CD4-positive, alpha-beta memory T cell (primary cell): ENCODE measurements around the gene RAD21L1. TPM values are rescaled to one million over a fixed set of nuclear protein-coding genes. Genes with fewer than 3 reads are reported as not detected.

Source experiments
- CTCF ChIA-PET: fragments of 350-600 bp; sonication (Branson Sonifier 250); formaldehyde crosslinking; loops from one replicate; lab custom pipeline; 2021; ENCODE audit warnings: inconsistent platforms; ENCODE audit not compliant: partially characterized antibody; lab: Charles Lee
- POLR2A ChIA-PET: fragments of 350-600 bp; sonication (Branson Sonifier 250); formaldehyde crosslinking; loops from one replicate; lab custom pipeline; 2021; ENCODE audit not compliant: partially characterized antibody; lab: Charles Lee
- DNase-seq, 5 donors: peaks; one replicate each; pipeline versions ENCODE4 v3.0.0 to v3.0.0-alpha.2; 2020 to 2022; ENCODE audit warnings: mixed read lengths in 1 of 5
- H3K27ac ChIP-seq: one replicate; pipeline ENCODE4 v1.7.0; 2013; ENCODE audit warnings: low read depth, low read length
- H3K27me3 ChIP-seq: 2 replicates; pipeline ENCODE4 v1.7.0; 2013; ENCODE audit warnings: mild to moderate bottlenecking, low read length, moderate library complexity; ENCODE audit not compliant: insufficient read depth
- H3K36me3 ChIP-seq: 2 replicates; pipeline ENCODE4 v1.7.0; 2013; ENCODE audit warnings: mild to moderate bottlenecking, low read length, moderate library complexity; ENCODE audit not compliant: insufficient read depth
- H3K4me1 ChIP-seq: 2 replicates; pipeline ENCODE4 v1.7.0; 2013; ENCODE audit warnings: mild to moderate bottlenecking, low read length, moderate library complexity; ENCODE audit not compliant: insufficient read depth
- H3K4me3 ChIP-seq, 2 donors: one replicate each; pipeline ENCODE4 v1.7.0; 2013; ENCODE audit warnings: low read length in 2 of 2, mild to moderate bottlenecking in 1 of 2
- H3K9me3 ChIP-seq, 2 donors: one replicate each; pipeline ENCODE4 v1.7.0; 2013; ENCODE audit warnings: low read length in 2 of 2, control low read depth in 1 of 2; ENCODE audit not compliant: control insufficient read depth in 1 of 2
- H3K27ac Mint-ChIP-seq, 7 donors: one replicate each; pipeline ENCODE4 v1.8.0; 2020 to 2021; ENCODE audit warnings: mixed read lengths in 7 of 7, mild to moderate bottlenecking in 6 of 7, inconsistent platforms in 3 of 7, moderate library complexity in 3 of 7
- H3K27me3 Mint-ChIP-seq, 2 donors: one replicate each; pipeline ENCODE4 v1.8.0; 2020 to 2021; ENCODE audit warnings: mixed read lengths in 2 of 2
- H3K36me3 Mint-ChIP-seq, 2 donors: one replicate each; pipeline ENCODE4 v1.8.0; 2020 to 2021; ENCODE audit warnings: mixed read lengths in 2 of 2, inconsistent platforms in 1 of 2, mild to moderate bottlenecking in 1 of 2
- H3K4me1 Mint-ChIP-seq, 4 donors: one replicate each; pipeline ENCODE4 v1.8.0; 2020 to 2021; ENCODE audit warnings: mixed read lengths in 4 of 4, mild to moderate bottlenecking in 1 of 4
- H3K4me3 Mint-ChIP-seq, 8 donors: one replicate each; pipeline ENCODE4 v1.8.0; 2020 to 2021; ENCODE audit warnings: mixed read lengths in 8 of 8, mild to moderate bottlenecking in 7 of 8, moderate library complexity in 6 of 8, inconsistent platforms in 3 of 8
- H3K9me3 Mint-ChIP-seq, 8 donors: one replicate each; pipeline ENCODE4 v1.8.0; 2020 to 2021; ENCODE audit warnings: mixed read lengths in 8 of 8, mild to moderate bottlenecking in 5 of 8, inconsistent platforms in 3 of 8, moderate library complexity in 1 of 8
- intact Hi-C: fragments of 100-400 bp; cut with micrococcal nuclease; formaldehyde crosslinking; loops from one replicate; pipeline ENCODE4 v1.15.1; 2023
- polyA plus RNA-seq, 2 donors: library from polyadenylated mRNA; unstranded; fragments of 300-500 nt; fragmentation: Illumina TruSeq; gene quantifications; one replicate each; pipeline ENCODE4 v1.2.3, GENCODE V29; 2021
- total RNA-seq, 2 experiments: library from RNA; stranded (reverse); gene quantifications; one replicate each; pipeline ENCODE4 v1.2.3, GENCODE V29; 2021

RAD21L1 gene
- total and polyA plus RNA-seq, 4 experiments from 2014 or later, result 0.78 TPM; not detected in 3

GRCh38 chr20:1188347-1188746 is 37.5 kb upstream of the RAD21L1 start:
- peaks cover 6 to 13% (median 9%) of the 10 kb centered on the region in 4 donors for H3K4me1 Mint-ChIP-seq
- Histone ChIP-seq H3K4me3 (no peak overlapping the region), H3K4me1 (peaks cover 14% of the 10 kb centered on the region), H3K27ac (no peak overlapping the region), H3K9me3 (no peaks in the 10 kb centered on the region), H3K27me3 (peaks cover 3% of the 10 kb centered on the region), H3K36me3 (no peaks in the 10 kb centered on the region)
- ChIA-PET POLR2A (no interaction called here), CTCF (interaction anchor here (0.9 kb wide), 1 partner anchor 81 kb away, joined by 3 read pairs; no protein-coding TSS in a partner anchor)
- H3K9me3 Mint-ChIP-seq, result peaks cover 0 to 1% (median 0%) of the 10 kb centered on the region in 8 donors
- no peak overlapping the region for H3K4me3 Mint-ChIP-seq
- H3K27me3 Mint-ChIP-seq, result peaks cover 20% of the 10 kb centered on the region in 2 donors
- DNase-seq, result no peak
- no peak overlapping the region for H3K27ac Mint-ChIP-seq
- H3K36me3 Mint-ChIP-seq, result no peaks in the 10 kb centered on the region
- intact Hi-C loops, result loop anchor here (10.0 kb wide), 1 partner anchor 214 kb away; no protein-coding TSS in a partner anchor

GRCh38 chr20:1189827-1190226 is 36.0 kb upstream of the RAD21L1 start:
- Mint-ChIP-seq H3K27ac (no peak overlapping the region), H3K4me1 (peaks cover 0 to 5% (median 2%) of the 10 kb centered on the region in 4 donors), H3K4me3 (no peak overlapping the region), H3K36me3 (no peaks in the 10 kb centered on the region), H3K27me3 (peaks cover 7 to 9% of the 10 kb centered on the region in 2 donors), H3K9me3 (peaks cover 0 to 1% (median 0%) of the 10 kb centered on the region in 8 donors)
- no peak overlapping the region for H3K4me3 ChIP-seq
- no peaks in the 10 kb centered on the region for H3K27me3 ChIP-seq
- peaks cover 9% of the 10 kb centered on the region for H3K4me1 ChIP-seq
- POLR2A ChIA-PET, result no interaction called here
- DNase-seq, result no peak
- no peaks in the 10 kb centered on the region for H3K36me3 ChIP-seq
- no peaks in the 10 kb centered on the region for H3K9me3 ChIP-seq
- no peak overlapping the region for H3K27ac ChIP-seq
- intact Hi-C loops, result loop anchor here (10.0 kb wide), 1 partner anchor 215 kb away; no protein-coding TSS in a partner anchor
- CTCF ChIA-PET, result no interaction called here

GRCh38 chr20:1190847-1191246 is 35.0 kb upstream of the RAD21L1 start:
- peaks cover 6 to 9% of the 10 kb centered on the region in 2 donors for H3K27me3 Mint-ChIP-seq
- Histone ChIP-seq H3K27me3 (no peaks in the 10 kb centered on the region), H3K9me3 (no peaks in the 10 kb centered on the region), H3K27ac (no peak overlapping the region), H3K4me3 (no peak overlapping the region), H3K4me1 (peaks cover 7% of the 10 kb centered on the region), H3K36me3 (no peaks in the 10 kb centered on the region)
- DNase-seq, result no peak
- peaks cover 0 to 2% (median 0%) of the 10 kb centered on the region in 8 donors for H3K9me3 Mint-ChIP-seq
- H3K27ac Mint-ChIP-seq, result no peak overlapping the region
- no peaks in the 10 kb centered on the region for H3K36me3 Mint-ChIP-seq
- POLR2A ChIA-PET, result no interaction called here
- intact Hi-C loops, result no loop called here
- CTCF ChIA-PET, result interaction anchor here (0.7 kb wide), 1 partner anchor 16 kb away, joined by 3 read pairs; no protein-coding TSS in a partner anchor
- H3K4me1 Mint-ChIP-seq, result peaks cover 0 to 5% (median 2%) of the 10 kb centered on the region in 4 donors
- H3K4me3 Mint-ChIP-seq, result no peak overlapping the region

GRCh38 chr20:1191299-1191698 is 34.5 kb upstream of the RAD21L1 start:
- POLR2A ChIA-PET, result no interaction called here
- Mint-ChIP-seq H3K9me3 (peaks cover 0 to 1% (median 0%) of the 10 kb centered on the region in 8 donors), H3K27ac (no peak overlapping the region), H3K36me3 (no peaks in the 10 kb centered on the region), H3K27me3 (peaks cover 1 to 6% of the 10 kb centered on the region in 2 donors), H3K4me1 (no peaks in the 10 kb centered on the region), H3K4me3 (no peak overlapping the region)
- Histone ChIP-seq H3K9me3 (no peaks in the 10 kb centered on the region), H3K4me3 (no peak overlapping the region), H3K36me3 (no peaks in the 10 kb centered on the region), H3K27me3 (no peaks in the 10 kb centered on the region), H3K27ac (no peak overlapping the region), H3K4me1 (peaks cover 2% of the 10 kb centered on the region)
- CTCF ChIA-PET, result interaction anchor here (0.7 kb wide), 1 partner anchor 15 kb away, joined by 3 read pairs; no protein-coding TSS in a partner anchor
- intact Hi-C loops, result no loop called here
- no peak for DNase-seq

- H3K27ac Mint-ChIP-seq, result no peak overlapping the region
- peaks cover 0 to 6% (median 4%) of the 10 kb centered on the region in 4 donors for H3K4me1 Mint-ChIP-seq
- POLR2A ChIA-PET, result no interaction called here
- no peaks in the 10 kb centered on the region for H3K27me3 ChIP-seq
- no peak overlapping the region for H3K27ac ChIP-seq
- H3K9me3 ChIP-seq, result no peaks in the 10 kb centered on the region
- H3K36me3 ChIP-seq, result no peaks in the 10 kb centered on the region
- no peak for DNase-seq
- H3K4me1 ChIP-seq, result no peaks in the 10 kb centered on the region
- intact Hi-C loops, result no loop called here
- no peaks in the 10 kb centered on the region for H3K36me3 Mint-ChIP-seq
- no peaks in the 10 kb centered on the region for H3K27me3 Mint-ChIP-seq
- H3K4me3 Mint-ChIP-seq, result no peak overlapping the region
- no peak overlapping the region for H3K4me3 ChIP-seq
- peaks cover 0 to 2% (median 0%) of the 10 kb centered on the region in 8 donors for H3K9me3 Mint-ChIP-seq
- CTCF ChIA-PET, result no interaction called here
Measured at GRCh38 chr20:1195226-1195625, 30.6 kb upstream of the RAD21L1 start.

GRCh38 chr20:1196634-1197033 is 29.2 kb upstream of the RAD21L1 start:
- no peak overlapping the region for H3K27ac Mint-ChIP-seq
- Histone ChIP-seq H3K27me3 (no peaks in the 10 kb centered on the region), H3K4me1 (no peaks in the 10 kb centered on the region), H3K9me3 (no peaks in the 10 kb centered on the region), H3K4me3 (no peak overlapping the region), H3K27ac (no peak overlapping the region), H3K36me3 (no peaks in the 10 kb centered on the region)
- DNase-seq, result no peak
- peaks cover 0 to 2% (median 0%) of the 10 kb centered on the region in 8 donors for H3K9me3 Mint-ChIP-seq
- ChIA-PET CTCF (no interaction called here), POLR2A (no interaction called here)
- no peak overlapping the region for H3K4me3 Mint-ChIP-seq
- no peaks in the 10 kb centered on the region for H3K27me3 Mint-ChIP-seq
- no peaks in the 10 kb centered on the region for H3K36me3 Mint-ChIP-seq
- intact Hi-C loops, result no loop called here
- peaks cover 0 to 6% (median 5%) of the 10 kb centered on the region in 4 donors for H3K4me1 Mint-ChIP-seq

- Histone ChIP-seq H3K4me3 (no peak overlapping the region), H3K27me3 (no peaks in the 10 kb centered on the region), H3K4me1 (no peaks in the 10 kb centered on the region), H3K27ac (no peak overlapping the region), H3K9me3 (no peaks in the 10 kb centered on the region), H3K36me3 (no peaks in the 10 kb centered on the region)
- H3K9me3 Mint-ChIP-seq, result peaks cover 0 to 2% (median 0%) of the 10 kb centered on the region in 8 donors
- ChIA-PET CTCF (no interaction called here), POLR2A (no interaction called here)
- H3K27ac Mint-ChIP-seq, result no peak overlapping the region
- H3K4me1 Mint-ChIP-seq, result peaks cover 0 to 6% (median 5%) of the 10 kb centered on the region in 4 donors
- H3K27me3 Mint-ChIP-seq, result peaks cover 0 to 1% of the 10 kb centered on the region in 2 donors
- no peaks in the 10 kb centered on the region for H3K36me3 Mint-ChIP-seq
- DNase-seq, result no peak
- intact Hi-C loops, result no loop called here
- H3K4me3 Mint-ChIP-seq, result no peak overlapping the region
Measured at GRCh38 chr20:1197801-1198200, 28.0 kb upstream of the RAD21L1 start.
